Measurements from ENCODE around the gene NHERF1. TPM values are rescaled to one million over a fixed set of nuclear protein-coding genes. Genes with fewer than 3 reads are reported as not detected.
A peak's percentile ranks its signal among the peaks of the same experiment; 100 is the strongest.

NHERF1 gene
- total and polyA plus RNA-seq, 2 of the 13 experiments (the other 11 are each of a cell fraction or from before 2014, with no cell fraction given), result 169 to 269 TPM

- TF ChIP-seq HNF1B (CRISPR knock-in tag; IDR thresholded peaks at IDR 0.05) (no peak), FOSL2 (CRISPR knock-in tag; IDR thresholded peaks at IDR 0.05) (peak; percentile 91), ZNF205 (CRISPR knock-in tag; IDR thresholded peaks at IDR 0.05) (no peak), XRCC5 (optimal IDR thresholded peaks at IDR 0.05; ENCODE audit: low read length) (peak; percentile 17), NCOA2 (CRISPR knock-in tag; IDR thresholded peaks at IDR 0.05) (peak; percentile 32; the same call in 1 of the 2 replicates), RBFOX2 (IDR thresholded peaks at IDR 0.05; ENCODE audit: low read depth, low read length) (0 out of 2 replicates have a peak, but pooled peaks have one; percentile 21), PPARG (CRISPR knock-in tag; conservative IDR thresholded peaks at IDR 0.05) (0 out of 2 replicates have a peak, but pooled peaks have one; percentile 26), HNF4G (IDR thresholded peaks at IDR 0.05; ENCODE audit: borderline replicate concordance, low read depth, low read length) (peak; percentile 12; the same call in 1 of the 2 replicates), HNF4G (CRISPR knock-in tag; IDR thresholded peaks at IDR 0.05; ENCODE audit: borderline replicate concordance, low read depth) (no peak), ZNF713 (CRISPR knock-in tag; IDR thresholded peaks at IDR 0.05) (no peak), FOXO1 (CRISPR knock-in tag; IDR thresholded peaks at IDR 0.05) (0 out of 2 replicates have a peak, but pooled peaks have one; percentile 13), NPAS2 (CRISPR knock-in tag; IDR thresholded peaks at IDR 0.05; ENCODE audit: borderline replicate concordance) (no peak), HIC2 (CRISPR knock-in tag; IDR thresholded peaks at IDR 0.05; ENCODE audit: low read depth) (peak; percentile 59; the same call in 1 of the 2 replicates), SAP130 (CRISPR knock-in tag; IDR thresholded peaks at IDR 0.05; ENCODE audit: low read depth) (peak; percentile 46), RFX5 (IDR thresholded peaks at IDR 0.05; ENCODE audit: low read depth, low read length) (no peak), BCL6 (CRISPR knock-in tag; IDR thresholded peaks at IDR 0.05) (0 out of 2 replicates have a peak, but pooled peaks have one; percentile 25), ARNT2 (CRISPR knock-in tag; IDR thresholded peaks at IDR 0.05; ENCODE audit: low read depth) (no peak), ZFP41 (CRISPR knock-in tag; IDR thresholded peaks at IDR 0.05; ENCODE audit: borderline replicate concordance) (no peak), ZNF567 (CRISPR knock-in tag; IDR thresholded peaks at IDR 0.05; ENCODE audit: borderline replicate concordance) (no peak), MXI1 (IDR thresholded peaks at IDR 0.05; ENCODE audit: borderline replicate concordance, low read depth, low read length) (peak; percentile 68; the same call in 1 of the 3 replicates), ZNF614 (CRISPR knock-in tag; IDR thresholded peaks at IDR 0.05; ENCODE audit: borderline replicate concordance) (no peak), ARID3A (IDR thresholded peaks at IDR 0.05; ENCODE audit: low read depth, low read length) (peak; percentile 88), BORCS8-MEF2B (CRISPR knock-in tag; IDR thresholded peaks at IDR 0.05) (no peak), HNF4A (CRISPR knock-in tag; IDR thresholded peaks at IDR 0.05) (peak; percentile 73), TBX3 (IDR thresholded peaks at IDR 0.05; ENCODE audit: borderline replicate concordance) (0 out of 2 replicates have a peak, but pooled peaks have one; percentile 20)
- TF ChIP-seq, protein P1, sequence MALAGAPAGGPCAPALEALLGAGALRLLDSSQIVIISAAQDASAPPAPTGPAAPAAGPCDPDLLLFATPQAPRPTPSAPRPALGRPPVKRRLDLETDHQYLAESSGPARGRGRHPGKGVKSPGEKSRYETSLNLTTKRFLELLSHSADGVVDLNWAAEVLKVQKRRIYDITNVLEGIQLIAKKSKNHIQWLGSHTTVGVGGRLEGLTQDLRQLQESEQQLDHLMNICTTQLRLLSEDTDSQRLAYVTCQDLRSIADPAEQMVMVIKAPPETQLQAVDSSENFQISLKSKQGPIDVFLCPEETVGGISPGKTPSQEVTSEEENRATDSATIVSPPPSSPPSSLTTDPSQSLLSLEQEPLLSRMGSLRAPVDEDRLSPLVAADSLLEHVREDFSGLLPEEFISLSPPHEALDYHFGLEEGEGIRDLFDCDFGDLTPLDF (CRISPR knock-in tag; IDR thresholded peaks at IDR 0.05), result no peak
Measured at GRCh38 chr17:74773871-74774286, 25.5 kb downstream of the NHERF1 start (continued).
